HG03457 (cell line): ENCODE results near the gene AQP12A.
"Not testable (repeated sequence)": the region's sequence is repeated elsewhere in the genome, so short reads cannot be mapped to it uniquely, and the experiment has no call there.

Source experiments
- ATAC-seq: cut with Tn5 transposase; IDR thresholded peaks from one replicate; pipeline ENCODE4 v1.9.1; 2021; ENCODE audit warnings: moderate number of reproducible peaks; ENCODE audit not compliant: unreplicated experiment

The AQP12A gene

DNA sequence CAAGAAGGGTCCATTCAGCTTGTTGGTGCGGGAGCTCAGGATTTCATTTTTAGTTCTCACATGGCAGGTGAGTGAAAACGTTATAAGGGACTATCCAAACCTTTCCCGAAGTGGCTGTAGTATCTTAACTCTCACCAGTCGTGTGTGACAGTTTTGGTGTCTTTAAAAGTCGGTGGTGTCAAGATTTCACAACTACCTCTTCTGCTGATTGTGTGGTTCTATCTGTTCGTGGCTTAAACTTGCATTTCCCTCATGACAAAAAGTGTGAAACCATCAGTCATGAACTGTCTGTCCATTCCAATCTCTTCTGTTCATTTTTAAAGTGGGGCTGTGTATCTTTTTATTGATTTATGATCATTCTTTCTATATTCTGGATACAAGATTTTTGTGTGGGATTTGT, 5.2 kb upstream of the AQP12A start:
- no peak for ATAC-seq

DNA sequence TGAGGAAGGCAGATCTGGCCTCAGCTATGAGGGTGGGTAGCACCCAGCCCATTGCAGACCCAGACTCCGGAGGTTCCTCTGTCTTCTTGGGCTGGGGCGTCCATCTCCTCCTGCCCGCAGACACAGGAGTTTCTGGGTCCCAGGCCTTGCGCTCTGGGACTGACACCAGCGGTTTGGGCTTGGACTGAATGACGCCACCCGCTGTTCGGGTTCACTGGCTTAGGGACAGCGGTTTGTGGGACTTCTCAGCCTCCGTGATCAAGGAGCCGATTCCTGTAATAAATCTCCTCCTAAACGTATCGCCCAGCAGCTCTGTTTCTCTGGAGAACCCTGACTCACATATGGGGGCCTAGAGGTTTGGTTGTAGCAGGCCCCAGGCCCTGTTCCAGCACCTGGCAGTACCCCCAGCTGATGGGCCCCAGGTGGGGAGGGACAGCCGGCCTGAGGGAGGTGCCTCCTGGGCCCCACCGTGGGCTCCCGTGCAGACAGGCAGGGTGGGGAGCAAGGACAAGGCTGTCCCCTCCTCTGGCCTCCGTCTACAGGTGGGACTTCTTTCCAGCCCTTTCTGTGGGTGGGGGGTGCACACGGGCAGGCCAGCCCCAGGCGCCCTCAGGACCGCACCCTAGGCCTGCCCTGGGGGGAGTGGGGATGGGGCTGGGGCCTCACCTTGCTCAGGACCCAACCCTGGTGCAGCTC, 4.5 kb upstream of the AQP12A start:
- ATAC-seq, result no peak

DNA sequence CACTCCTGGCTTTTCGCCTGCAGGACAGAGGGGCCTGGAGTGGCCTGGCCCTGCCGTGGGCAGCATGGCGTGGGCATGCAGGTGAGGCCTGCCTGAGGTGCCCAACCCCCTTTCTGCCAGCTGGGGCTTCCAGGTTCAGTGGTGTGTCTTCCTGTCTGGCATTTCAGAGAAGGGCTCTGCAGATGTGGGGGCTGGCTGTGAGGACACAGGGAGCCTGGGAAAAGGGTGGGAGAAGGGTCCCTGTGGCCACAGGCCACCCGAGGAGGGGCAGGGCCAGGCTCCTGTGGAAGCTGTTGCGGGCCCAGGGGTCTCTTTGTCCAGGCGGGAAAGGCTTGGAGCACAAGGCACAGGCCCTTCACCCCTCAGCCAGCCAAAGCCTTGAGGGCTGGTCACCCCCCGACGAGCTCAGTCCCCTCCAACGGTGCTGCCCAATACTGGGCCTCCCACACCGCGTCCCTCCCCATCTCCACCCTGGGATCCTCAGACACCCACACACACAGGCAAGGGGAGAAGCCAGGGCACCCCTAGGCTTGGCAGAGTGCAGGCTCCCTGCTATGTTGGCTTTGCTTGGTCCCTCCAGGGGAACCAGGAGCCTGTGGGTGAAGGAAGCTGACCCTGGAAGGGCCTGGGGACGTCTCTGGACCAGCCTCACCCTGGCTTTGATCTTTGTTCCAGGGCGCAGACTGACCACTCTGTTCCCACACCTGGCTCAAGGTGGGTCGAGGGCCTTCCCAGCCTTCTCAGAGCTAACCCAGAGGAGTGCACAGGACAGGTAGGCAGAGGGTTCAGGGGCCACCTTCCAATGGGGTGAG, 3.7 kb upstream of the AQP12A start:
- ATAC-seq, result no peak

DNA sequence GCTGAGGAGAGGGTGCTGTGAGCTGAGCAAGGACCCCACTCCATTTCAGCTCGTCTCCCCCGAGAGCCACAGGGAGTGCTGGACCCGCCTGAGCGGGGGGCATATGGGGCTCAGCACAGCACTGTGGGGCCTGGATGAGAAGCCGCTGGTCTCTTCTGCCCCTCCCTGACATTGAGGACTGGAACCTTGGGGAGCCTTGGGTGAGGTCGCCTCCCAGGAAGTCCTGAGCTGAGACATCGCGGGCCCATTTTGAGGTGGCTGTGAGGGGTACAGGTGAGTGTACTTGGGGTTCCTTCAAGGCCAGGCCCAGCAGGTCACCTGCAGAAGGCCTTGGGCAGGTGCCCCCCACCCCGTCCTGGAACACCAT, 3.1 kb upstream of the AQP12A start:
- no peak for ATAC-seq

DNA sequence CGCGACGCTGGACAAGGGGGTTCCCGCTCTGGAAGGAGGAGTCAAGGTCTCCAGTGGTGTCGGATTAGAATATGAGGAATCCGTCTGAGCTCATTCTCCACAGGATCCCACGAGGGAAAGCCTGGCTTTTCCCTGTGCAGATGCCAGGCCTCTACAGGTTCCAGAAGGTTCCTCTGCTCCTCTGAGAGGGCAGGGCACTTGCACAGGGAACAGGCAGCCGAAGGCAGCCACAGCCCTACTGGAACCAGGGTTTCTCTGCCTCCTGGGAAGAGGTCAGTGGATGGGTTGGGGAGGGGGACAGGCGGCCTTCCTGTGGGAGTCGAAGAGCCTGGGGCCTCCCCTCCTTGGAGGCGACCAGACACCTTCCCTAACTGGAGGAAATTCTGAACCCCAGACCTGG, 1.7 kb upstream of the AQP12A start:
- no peak for ATAC-seq

DNA sequence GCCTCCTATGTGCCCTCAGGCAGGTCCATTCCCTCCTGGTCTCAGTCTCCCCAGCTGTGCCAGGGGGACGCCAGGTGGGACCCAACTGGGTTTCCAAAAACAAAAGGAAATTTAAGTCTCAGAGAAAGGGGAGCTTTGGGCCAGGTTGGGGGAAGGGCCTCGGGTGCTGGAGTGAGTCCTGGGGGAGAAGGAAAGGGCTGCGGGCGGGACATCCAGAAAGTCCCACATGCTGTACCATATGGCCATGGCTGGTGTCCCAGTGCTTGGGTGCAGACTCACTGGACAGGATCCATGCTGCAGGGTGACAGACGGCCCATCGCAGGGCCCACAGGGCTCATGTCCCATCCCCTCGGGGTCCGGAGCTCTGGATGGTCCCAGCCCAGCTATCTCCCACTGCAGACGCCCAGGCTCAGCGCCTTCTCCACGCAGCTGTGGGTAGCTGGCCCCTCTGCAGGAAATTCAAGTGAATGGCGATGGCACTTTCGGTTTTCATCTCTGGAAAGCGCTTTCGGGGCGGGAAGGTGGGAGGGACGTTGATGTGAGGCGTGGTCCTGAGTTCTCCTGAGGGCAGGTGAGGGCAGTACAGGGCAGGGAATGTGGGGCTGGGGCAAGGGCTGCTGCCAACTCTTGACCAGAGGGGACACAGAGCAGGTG, 1.1 kb upstream of the AQP12A start:
- not testable (repeated sequence) for ATAC-seq

DNA sequence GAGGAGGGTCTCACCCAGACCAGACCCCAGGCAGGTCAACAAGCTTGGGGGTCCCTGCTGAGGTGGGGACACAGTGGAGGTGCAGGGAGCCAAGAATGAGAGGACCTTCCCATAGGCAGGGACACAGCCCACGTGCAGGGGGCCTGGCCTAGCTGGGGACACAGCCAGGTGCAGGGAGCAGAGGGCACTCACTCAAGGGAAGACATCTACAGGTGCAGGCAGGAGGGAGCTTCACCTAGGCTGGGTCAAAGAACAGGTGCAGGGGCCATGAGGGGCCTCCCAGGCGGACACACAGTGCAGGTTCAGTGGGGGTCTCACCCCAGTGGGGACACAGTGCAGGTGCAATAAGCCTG, 615 bp upstream of the AQP12A start:
- ATAC-seq, result not testable (repeated sequence)

DNA sequence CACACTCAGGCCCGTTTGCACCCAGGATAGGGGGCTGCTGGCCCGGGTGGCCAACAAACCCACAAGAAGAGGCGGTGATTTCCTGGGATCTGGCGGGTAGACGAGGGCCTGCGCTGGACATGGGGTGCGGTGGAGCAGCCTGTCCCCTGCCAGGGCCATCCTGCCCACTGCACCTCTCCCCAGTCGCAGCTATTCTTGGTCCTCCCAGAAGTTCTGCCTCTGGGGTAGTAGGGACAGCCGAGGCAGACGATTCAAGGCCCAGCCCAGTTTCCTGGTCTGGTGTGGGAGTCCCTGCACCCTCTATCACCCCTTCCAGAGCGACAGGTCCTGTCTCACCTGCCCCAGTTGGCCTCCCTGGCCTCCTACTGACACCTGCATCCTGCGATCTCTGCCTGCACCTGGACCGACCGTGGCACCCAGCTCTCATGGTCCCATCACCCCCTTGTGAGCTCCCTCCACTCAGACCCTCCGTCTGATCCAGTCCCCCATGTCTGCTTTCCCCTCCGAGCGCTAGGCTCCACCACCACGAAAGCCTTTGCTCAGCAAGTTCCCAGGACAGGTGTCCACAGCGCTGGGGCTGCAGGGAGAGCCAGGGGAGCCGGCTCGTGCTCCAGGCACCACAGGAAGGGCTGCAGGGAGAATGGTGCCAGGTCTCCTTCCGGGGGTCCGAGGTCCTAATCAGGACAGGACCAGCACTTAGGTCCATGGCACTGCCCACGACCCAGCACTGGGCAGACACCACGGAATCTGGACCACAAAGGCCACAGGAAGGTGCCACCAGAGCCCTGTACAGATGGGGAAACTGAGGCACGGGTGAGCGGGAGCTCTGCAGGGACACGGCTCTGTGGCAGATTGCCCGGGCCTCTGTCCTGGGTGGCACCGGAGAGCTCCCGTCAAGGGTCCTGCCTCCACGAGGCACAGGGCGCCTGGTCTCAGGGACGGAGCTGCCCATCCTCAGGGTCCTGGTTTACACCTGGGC, 1.2 kb downstream of the AQP12A start:
- not testable (repeated sequence) for ATAC-seq

DNA sequence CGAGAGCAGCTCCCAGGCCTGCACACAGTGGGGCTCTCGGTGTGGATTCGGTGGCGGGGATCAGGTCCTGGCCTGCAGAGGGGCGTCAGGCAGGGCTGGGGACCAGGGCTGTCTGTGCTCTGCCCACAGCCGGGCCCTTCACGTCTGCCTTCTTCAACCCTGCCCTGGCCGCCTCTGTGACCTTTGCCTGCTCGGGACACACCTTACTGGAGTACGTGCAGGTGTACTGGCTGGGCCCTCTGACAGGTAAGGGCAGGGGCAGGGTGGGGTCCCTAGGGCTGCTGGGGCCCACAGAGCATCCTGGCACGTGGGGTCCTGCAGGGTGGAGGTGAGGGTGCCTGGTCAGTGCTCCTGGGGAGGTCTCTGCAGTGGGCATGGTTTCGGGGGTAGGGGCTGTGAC, 2.6 kb downstream of the AQP12A start:
- not testable (repeated sequence) for ATAC-seq

DNA sequence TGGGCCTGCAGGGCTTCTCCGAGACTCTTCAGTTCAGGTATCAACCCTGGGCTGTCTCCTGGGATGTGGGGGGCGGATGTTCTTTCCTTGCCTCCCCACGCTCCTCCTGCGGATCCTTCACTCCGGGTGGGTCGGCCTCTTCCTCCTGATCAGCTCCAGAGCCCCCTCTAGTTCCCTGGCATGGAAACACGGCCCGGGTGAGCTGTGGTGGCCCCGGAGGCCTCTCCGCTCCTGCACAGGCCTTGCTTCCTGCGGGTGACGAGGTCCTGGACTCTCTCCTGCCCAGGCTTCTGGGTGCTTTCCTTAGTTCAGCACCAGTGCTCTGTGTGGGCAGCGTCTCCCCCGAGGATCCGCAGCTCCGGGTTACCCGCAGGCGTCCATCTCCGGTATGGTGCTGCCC, 3.9 kb downstream of the AQP12A start:
- ATAC-seq, result not testable (repeated sequence)

DNA sequence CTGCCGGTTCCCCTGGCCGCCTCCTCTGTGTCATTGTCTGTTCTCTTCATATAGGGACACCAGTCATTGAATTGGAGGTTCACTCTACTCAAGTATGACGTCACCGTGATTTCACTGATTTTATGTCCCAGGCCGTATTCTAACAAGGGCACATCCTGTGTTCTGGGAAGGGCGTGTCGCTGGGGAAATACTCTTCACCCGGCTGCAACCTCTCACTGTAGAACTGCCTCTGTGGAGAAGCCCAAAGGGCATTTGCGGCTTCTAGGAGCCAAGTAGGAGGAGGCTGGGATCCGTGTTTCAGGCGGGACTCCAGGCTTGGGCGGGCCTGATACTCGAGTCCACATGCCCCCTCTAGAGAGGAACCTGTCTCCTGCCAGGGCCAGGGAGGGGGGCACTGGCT, 4.8 kb downstream of the AQP12A start:
- ATAC-seq, result not testable (repeated sequence)

DNA sequence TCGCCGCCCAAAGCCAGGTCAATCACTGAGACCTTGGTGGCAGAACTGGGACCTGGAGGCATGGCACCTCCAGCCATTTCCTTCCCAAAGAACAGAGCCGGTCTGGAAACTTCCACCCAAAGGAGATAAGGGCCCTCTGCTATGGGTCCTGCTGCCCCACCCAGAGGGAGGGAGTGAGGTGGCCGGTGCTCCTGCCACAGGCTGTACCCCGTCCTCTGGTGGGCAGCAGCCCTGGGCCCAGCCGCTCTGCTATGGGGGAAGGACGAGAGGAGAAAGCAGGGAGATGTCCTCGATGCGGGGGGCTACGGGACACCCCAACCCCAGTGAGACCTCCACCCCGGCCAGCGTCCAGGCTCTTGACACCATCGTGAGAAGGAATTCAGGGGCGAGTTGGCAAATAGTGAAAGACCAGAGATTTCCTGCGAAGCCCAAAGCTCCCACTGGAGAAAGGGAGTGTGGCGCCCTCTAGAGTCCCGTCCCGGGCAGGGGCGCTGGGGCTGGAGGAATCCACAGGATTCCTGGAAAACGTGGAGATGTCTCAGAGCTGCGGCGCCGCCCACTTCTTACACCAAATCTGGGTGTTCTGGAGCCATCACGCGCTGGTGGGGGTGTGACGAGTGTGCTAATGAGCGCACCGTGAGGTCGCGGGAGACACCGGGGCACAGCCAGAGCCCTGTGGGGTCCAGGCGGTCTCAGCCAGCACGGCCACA, 7.3 kb downstream of the AQP12A start:
- ATAC-seq, result not testable (repeated sequence)

DNA sequence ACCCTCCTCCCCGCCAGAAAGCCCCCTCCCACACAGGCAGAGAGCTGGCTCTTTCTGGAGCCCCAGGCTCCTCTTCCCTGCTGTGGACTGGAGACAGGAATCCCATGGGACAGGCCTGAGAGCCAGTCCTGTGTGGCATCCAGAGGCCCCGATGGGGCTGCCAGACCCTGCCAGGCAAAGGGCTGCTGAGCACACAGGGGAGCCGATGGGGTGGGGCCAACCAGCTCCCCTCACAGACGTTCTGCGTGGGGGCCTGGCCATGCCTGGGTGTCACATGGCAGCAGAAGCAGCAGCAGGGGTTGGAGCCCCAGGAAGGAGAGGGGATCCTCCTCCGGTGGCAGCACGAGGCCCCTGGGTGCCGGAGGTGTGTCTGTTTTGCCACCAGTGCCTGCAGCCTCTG, 8.2 kb downstream of the AQP12A start:
- not testable (repeated sequence) for ATAC-seq

DNA sequence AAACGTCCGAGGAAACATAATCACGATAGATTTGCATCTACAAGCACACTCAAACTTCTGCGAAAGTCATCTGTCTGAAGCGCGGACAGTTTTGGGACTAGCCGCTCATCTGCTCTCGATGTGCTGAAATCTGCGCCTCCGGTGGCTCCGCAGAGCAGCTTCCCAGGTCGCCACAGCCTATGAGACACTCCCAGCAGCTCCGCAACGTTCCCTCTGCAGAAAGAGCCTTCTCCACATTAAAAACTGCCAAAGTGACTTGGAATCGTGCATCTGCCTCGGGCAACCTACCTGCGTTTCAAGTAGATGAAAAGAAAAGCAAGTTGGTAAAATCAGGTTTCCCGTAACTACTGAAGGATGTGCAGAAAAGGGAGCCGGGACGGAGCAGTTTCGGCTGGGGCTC, 8.9 kb downstream of the AQP12A start:
- not testable (repeated sequence) for ATAC-seq

DNA sequence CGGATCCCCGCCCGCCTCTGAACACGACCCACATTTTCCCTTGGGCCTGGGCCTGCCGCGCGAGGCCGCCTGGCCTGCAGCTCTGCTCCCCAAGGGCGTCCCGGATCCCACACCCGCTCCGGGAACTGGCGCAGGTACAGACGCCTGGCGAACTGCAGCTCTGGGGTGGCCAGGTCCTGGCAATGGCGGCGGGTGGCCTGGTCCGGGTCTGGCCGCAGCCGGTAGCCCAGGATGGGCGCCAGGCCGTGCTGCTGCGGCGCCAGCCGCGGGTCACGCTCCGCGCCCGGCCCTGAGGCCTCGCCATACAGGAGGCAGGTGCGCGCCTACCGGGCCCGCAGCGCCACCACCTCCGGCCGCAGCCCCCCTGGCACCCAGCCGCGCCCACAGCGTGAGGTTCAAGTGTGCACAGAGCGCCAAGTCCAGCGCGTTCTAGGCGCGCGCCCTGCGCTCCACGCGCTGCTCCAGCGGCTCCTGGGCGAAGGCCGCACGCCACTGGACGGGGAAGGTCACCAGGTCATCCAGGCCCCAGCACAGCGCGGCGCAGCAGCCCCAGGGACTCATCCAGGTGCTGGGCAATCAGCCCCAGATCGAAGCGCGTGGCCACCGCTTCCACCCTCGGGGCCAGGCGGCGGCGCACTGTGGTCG, 9.5 kb downstream of the AQP12A start:
- no peak for ATAC-seq

DNA sequence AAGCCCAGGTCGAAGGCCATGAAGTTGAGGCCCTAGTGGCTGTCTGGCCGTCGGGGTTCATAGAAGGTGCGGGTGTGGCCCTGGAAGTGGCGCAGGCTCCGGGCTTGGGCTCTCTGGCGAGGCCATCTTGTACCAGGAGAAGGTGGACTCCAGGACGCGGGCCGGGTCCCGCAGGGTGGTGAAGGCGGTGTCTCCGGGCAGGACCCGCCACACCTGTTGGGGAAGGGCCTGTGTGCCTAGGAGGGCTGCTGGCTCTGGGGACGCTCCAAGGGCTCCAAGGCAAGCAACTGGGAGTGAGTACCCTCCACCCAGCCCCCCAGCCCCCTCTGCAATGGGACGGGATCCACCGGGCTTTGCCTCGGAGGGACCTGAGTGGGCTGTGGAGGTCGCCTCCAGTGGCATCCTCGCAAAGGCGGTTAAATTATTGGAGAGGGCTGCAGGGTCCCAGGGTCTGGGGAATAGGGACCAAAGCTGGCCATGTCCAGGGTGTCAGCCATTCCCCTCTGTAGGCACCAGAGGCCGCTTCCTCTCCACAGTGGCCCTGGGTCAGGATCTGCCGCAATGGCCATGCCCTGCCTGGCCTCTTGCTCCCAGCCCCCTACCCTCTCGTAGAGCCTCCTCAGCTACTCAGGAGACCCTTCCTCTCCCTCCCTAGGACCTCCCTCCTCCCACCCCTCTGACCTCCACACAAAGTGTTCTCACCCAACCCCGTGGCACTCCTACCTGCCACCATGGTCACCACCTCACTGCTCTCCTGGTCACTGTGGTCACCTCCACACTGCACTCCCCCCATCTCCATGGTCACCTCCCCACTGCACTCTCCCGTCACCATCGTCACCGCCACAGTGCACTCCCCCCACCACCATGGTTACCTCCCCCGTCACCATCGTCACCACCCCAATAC, 10.3 kb downstream of the AQP12A start:
- ATAC-seq, result no peak

DNA sequence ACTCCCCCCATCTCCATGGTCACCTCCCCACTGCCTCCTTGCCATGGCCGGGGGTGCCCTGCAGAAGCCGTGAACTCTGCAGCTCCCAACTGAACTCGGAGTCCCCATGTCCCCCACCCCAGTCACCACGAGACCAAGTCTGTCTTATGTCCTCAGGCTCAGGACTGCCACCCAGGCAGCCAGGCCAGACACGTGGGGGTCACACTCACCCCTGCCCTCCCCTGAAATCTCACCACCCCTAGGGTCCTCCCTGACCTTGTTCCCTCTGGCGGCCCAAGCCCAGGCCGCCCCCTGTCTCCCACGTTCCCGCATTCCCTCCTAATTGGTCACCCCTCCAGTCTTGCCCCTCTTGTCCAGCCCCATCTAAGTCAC, 11.0 kb downstream of the AQP12A start:
- ATAC-seq, result no peak

DNA sequence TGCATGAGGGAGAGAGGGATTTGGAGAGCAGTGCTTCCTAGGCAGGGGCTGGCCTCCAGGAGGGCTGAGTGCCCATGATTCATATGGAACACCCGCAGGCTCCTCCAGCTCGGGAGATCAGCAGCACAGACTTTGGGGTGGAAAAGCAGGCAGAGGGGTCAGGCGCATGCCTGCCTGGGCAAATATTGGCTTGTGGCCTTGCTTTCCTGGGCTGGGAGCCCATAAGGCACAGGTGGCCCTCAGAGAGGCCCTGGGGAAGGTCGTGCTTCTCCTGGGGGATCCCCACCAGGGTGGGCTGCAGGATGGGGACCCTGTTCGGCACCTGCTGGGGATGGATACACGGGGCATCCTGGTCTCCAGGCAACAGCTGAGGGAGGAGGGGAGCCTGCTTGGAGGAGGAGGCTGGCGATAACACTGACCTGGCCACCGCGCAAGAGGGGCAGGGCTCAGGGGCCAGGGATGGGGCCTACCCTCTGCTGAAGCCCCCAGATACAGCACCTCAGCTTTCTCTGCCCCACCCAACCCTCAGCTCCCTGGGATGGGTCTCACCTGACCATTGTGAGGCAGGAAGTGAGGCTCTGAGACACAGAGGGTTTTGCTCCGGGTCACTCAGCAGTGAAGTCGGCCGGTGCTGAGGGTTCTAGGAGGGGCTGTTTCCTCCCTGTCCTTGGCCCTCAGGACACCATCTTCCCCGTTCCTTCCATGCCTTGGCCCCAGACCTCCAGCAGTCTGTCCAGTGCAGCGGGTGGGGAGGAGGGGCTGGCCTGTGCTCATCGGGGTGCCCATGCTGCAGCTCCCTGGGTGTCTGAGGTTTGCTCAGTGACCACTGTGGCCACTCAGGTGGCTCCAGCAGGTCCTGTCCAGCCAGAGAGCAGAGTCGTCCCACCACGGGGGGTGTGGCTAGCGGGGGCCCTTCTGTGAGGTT, 12.0 kb downstream of the AQP12A start:
- ATAC-seq, result no peak
